HK-2 (cell line): ENCODE results near the gene CEP131.
"Not testable (repeated sequence)": the region's sequence is repeated elsewhere in the genome, so short reads cannot be mapped to it uniquely, and the experiment has no call there.

Experiments
- DNase-seq: peaks from one replicate; pipeline ENCODE4 v3.0.0-alpha.2; 2018; ENCODE audit not compliant: unreplicated experiment

The CEP131 gene

DNA sequence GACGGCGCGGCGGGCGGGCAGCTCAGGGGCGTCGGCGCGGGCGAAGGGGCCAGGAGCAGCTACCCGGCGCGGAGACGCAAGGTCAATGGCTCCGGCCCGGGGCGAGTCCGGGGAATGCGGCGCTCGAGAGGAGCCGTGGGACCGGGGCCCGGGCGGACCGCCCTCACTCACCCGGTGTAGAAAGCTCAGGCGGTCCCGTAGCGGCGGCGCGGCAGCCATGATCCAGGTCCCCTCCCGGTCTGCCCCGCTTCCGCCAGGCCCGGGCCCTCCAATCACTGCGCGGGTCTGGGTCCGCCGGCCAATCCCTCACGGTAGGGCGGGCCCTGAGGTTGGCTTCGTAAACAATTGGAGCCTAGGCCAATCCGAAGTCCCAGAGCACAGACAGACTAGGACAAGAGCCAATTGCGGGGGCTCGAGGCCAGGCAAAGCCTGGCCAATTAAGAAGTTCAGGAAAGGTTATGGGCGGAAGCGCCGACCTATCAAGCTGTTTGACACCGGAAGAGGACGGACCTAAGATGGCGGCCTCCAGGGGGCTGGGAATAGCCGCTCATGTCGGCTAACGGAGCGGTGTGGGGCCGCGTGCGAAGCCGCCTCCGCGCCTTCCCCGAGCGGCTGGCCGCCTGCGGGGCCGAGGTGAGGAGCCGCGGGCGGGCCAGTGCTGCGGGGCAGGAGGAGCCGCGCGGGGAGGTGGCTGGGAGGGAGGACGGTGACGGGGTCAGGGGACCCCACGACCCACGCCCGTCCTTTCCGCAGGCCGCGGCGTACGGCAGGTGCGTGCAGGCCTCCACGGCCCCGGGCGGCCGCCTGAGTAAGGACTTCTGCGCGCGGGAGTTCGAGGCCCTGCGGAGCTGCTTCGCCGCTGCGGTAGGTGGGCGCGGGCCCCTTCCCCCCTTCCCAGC is 16.3 kb upstream of the CEP131 start, which contains the start of the genes NDUFAF8 and TEPSIN:
Gene NDUFAF8, plus strand, starts transcription at position 504 of the 899 bp plus-strand sequence. Its CDS starts 46 bp downstream, at position 550.
Gene TEPSIN, minus strand, starts transcription at position 241 of the 899 bp plus-strand sequence. Its CDS starts 22 bp downstream, at position 219.
- DNase-seq = peak; percentile 97

- DNase-seq = no peak
Measured at GRCh38 chr17:81238490-81238814, 15.7 kb upstream of the CEP131 start.

DNA sequence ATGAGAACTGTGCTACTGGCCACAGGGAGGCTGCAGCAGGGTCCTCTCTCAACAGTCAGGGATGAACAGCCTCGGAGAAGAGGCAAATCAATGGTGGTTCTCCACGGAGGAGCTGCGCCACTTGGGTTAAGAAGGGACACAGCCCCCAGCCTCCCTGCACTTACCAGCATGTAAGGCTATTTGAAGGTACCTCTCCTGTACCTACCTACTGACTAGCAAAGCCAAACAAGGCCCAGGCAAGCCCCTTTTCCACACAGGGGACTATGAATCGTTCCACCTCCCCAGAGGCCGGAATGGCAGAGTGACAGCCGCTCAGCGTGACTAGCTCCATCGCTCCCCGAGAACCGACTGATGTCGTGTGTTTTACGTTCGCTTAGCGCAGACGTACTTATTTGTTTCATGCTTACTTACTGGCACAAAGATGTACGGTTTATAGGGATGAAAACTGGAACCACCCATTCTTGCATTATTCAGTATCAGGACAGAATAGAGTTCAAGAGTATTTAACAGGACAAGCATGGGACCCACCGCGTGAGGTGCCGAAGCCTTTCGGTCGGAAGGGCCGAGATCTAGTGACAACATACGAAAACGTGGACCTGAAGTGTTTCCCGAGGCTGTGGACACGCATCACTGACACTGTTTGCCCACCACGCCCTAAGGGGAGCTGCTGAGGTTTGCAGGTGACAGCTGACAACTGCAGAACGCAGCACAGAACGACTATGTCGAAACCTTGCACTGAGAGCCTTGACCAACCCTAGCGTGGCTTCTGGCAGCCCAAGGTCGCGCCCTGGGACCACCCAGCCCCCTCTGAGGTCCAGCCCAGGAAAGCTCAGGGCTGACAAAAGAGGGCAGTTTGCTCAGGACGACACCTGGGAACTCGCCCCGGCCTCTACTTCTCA is 15.1 kb upstream of the CEP131 start:
- no peak for DNase-seq

DNA sequence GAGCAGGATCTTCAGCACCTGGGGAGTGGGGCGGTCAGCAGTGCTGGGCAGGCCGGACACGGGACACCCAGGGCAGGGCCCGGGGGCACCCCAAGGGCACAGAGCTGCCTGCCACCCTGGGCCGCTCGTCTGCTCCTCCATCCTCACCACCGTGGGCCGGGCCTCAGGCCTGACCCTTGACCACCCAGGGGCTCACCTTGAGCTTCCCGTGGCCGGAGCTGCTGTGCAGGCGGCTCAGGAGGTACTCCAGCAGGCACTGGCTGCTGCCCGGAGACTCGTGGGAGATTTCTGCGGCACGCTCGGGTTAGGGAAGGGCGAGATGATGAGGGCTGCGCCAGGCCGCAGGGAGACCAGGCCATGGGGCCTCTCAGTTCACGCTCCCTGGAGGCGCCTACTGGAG is 14.0 kb upstream of the CEP131 start:
- no peak for DNase-seq

DNA sequence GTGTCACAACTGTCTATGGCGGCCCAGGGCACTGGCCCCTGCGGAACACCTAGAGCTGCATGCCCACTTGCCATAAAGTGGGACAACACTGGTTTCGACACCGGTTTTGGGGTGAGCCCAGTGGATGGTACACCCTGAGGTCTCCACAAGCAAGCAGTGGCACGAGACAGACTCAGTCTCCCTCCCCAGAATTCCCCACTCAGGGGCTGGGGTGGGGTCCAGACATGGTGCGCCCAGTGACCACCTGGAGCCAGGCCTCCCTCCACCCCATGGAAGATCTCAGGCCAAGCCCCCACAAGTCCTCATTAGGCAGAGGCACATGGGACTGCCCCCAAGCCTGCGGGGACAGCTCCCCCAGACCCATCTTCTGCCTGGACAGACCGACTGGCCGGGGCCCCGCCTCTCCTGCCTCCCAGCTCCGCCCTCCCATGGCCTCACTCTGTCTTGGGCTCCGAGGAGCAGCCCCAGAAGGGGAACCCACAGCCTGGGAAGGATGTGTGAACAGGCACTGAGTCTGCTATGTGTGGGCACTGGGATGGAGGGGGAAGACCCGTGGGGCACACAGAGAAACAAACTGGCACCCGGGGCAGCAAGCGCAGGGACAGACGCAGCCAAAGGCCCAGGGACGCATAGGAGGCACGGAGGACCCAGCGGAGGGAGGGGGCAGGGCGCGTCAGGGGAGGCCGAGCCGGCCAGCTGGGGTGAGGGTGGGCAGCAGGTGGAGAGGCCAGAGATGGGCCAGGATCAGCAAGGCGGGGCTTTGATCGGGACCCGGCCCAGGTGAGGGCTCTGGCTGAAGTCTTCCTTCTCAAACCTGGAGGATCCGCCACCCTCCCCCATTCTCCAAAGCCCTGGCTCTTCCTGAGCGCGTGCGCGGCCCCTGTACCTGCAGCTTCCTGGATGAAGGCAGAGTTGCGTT is 13.3 kb upstream of the CEP131 start:
- DNase-seq = no peak

DNA sequence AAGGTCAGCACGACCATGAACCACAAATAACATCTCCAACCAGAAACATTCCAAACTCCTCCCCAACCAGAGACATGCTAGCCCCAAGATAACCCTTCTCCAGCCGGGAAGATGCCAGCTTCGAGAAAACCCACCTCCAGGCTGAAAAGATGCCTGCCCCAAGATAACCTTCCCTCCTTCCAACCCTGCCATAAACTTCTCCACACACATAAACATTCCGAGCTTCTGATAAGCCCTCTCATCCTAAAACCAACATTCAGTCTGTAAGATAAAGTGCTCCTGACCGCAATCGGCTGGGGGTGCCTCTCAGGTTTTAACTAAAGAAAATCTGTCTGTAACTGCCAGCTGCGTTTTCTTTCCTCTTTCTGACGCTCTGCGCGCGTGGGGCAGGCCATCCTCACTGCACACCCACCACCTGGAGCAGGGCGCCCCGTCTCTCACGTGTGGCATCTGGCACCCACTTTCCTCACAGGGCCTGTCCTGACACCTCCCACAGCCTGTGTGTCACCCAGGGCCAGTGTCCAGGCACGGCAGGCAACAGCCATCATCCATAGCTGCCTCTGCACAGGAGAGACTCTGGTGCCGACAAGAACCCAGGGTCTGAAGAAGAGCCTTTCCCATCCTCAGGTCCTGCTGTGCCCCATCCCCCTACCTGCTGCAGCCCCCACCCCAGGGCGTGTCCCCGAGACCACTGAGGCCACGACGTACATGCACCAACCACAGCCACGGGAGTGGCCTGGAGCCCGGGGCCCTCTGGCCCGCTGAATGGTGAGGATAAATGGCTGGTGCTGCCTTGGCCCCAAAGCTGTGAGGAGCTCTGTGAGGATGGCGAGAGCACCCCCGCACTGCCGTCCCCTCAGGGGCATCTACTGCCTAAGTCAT is 12.4 kb upstream of the CEP131 start:
- no peak for DNase-seq

DNA sequence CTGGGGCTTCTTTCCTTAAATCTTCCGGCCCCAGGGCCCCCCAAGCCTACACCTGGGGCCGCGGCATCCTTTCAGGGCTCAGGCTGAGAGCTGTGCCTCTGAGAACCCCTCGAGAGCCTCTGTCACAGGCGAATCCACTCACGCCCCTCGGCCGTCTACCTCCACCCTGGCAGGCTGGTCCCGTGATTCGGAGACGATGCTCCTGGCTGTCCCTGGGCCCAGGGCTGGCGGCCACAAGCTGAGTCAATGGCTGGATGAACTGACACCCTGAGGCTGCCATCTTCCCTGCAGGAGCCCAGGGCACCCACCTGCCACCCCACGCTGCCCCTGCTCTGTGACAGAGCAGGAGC is 11.7 kb upstream of the CEP131 start:
- no peak for DNase-seq

GRCh38 chr17:81233811-81234505 is 11.2 kb upstream of the CEP131 start:
- no peak for DNase-seq

GRCh38 chr17:81233316-81233715 is 10.6 kb upstream of the CEP131 start:
- no peak for DNase-seq

DNA sequence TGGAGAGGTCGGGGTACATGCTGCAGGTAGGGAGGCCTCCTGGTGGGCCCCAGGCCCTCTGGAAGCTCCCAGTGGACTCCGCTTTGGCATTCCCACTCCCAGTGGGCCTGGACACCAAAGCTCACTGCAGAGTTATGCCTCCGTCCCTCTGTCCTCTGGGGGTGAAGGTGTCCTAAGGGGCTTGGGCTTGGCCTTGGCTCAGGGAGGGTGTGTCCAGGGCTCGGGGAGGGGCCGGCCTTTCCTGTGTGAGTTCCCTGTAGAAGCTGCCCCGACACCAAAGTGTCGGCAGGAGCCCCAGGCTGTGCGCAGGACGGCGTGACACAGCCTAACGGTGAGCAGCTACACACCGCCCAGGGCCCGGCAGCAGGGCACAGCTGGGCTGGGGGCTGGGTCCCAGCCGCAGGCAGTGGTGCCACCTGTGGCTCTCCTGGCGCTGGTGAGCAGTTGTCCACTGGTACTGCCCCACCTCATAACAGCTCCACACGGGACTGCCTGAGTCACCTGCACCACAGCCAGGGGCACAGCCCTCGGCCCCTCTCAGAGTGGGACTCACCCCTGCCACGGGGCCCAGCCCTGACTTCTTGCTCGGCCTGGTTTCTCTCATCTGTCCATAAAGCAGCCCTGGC is 10.0 kb upstream of the CEP131 start:
- DNase-seq = no peak

DNA sequence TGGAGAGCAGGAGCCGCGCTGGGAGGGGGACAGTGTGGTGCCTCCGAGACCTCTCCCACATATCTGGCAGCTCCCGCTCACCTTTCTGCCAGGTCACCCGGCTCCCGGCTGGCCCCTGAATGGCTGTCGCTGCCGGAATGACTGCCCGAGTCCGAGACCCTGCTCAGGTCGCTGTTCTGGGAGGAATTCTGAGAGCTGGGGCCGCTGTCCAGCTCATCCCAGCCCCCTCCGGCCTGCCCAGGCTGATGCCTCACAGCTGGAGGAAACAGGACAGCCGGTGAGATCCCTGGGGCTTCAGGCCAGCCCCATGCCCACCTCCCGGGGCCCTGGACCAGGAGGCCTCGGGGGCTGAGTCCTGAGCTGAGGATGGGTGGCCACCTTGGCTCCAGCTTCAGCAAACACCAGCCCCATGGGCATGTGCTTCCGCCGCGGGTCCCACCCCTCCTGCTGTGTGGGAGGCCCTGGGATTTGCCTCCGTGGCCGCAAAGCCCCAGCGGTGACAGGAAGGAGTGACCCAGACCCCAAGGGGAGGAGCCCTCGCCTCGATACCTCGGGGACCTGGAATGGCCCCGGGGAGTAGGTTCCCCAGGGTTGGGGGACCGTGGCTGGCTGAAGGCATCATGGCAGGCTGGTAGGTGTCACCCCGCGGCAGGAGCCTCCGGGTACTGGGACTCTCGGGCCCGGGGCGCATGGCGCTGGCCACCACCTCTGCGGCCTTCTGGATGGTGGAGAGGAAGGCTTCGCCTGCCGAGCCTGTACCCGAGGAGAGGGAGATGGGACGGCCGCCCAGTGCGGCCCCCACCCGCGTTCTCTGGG is 9.2 kb upstream of the CEP131 start:
- DNase-seq = no peak

GRCh38 chr17:81231121-81231645 is 8.4 kb upstream of the CEP131 start:
- no peak for DNase-seq

DNA sequence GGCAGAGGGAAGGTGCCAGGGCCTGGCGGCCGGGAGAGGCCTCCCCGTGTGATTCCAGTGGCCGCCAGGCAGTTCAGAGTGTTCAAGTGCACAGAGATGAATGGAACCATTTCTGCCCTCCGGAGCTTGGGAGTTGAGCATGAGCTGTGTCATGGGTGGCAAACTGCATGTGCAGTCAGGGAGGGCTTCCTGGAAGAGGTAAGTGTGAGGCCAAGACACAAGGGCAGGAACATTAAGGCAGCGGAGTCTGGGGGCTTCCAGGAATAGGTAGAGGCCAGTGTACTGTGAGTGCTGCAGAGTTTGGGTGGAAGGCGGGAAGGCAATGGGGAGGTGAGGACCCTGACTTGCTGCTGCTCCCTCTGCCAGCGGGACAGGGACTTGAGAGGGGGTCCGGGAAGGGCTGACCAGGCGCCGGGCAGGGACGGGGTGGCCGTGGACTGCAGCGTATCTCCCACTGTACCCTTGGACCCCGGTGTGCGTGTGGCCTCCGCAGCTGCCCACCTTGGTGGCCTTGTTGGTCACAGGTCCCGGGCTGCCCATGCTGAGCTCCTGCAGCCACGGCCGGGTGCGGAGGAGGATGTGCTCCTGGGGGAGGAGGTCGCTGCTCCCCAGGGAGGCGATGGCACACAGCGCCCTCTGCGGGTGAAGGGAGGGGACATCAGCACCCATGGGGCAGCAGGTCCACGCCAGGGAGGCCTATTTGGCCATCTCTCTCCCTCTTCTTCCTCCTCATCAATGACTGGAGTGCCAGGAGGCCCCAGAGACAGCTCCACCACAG is 7.5 kb upstream of the CEP131 start:
- no peak for DNase-seq

- DNase-seq = no peak
Measured at GRCh38 chr17:81229666-81229920, 6.8 kb upstream of the CEP131 start.

GRCh38 chr17:81228834-81229665 is 6.3 kb upstream of the CEP131 start:
- DNase-seq = no peak

- DNase-seq = no peak
Measured at GRCh38 chr17:81228420-81228819, 5.7 kb upstream of the CEP131 start.

DNA sequence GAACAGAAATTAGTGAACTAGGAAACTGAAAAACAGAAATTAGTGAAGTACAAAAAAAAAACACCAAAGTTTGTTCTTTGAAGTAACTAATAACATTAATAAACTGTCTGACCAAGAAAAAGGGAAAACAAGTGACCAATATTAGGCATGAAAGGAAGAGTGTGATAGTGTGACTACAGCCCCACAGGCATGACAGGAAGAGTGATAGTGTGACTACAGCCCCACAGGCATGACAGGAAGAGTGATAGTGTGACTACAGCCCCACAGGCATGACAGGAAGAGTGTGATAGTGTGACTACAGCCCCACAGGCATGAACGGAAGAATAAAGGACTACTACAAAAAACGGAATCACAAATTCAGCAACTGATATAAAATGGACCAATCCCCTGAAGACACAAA is 4.9 kb upstream of the CEP131 start:
- not testable (repeated sequence) for DNase-seq
